Measurements from ENCODE around the gene RPS2.

RPS2 gene

DNA sequence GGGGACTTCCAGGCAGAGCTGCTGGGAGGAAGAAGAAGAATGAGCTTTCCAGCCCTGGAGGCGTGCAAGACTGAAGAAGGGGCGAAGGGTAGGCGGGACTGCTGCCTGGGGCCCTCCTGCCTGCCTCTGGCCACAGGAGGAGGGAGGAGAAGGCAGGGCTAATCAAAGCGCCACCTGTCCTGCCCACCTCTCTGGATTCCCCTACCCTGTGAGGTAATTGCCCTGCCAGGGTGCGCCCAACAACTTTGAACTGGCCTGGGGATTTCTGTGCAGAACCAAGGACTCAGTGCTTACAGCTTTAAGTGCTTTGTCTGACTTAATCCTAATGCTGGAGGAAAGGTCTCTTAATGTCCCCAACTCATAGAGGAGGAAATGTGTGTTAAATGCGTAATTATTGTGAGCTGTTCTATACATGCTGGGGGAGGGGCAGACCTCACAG lies 16.8 kb upstream of the RPS2 start, which contains the start of gene NOXO1:
Gene NOXO1, minus strand, starts transcription at position 72 of the 439 bp plus-strand sequence. CDS start 290 bp downstream, outside the sequence.
- DNase-seq (ENCODE audit: low spot score): no peak

DNA sequence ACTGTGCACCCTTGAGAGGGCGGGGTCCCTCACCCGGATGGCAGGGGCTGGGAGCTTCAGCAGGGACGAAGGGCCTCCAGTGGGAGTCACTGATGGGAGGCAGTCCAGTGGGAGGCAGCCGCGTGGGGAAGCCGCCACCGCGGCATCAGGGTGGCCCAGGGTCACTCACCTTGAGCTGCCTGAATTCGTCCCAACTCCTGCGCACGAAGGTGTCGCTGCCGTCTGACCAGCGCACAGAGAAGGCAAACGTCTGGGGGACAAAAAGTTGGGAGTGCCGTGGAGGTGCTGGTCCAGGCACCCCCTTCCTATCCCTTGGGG lies 16.1 kb upstream of the RPS2 start:
- DNase-seq (ENCODE audit: low spot score): no peak

DNA sequence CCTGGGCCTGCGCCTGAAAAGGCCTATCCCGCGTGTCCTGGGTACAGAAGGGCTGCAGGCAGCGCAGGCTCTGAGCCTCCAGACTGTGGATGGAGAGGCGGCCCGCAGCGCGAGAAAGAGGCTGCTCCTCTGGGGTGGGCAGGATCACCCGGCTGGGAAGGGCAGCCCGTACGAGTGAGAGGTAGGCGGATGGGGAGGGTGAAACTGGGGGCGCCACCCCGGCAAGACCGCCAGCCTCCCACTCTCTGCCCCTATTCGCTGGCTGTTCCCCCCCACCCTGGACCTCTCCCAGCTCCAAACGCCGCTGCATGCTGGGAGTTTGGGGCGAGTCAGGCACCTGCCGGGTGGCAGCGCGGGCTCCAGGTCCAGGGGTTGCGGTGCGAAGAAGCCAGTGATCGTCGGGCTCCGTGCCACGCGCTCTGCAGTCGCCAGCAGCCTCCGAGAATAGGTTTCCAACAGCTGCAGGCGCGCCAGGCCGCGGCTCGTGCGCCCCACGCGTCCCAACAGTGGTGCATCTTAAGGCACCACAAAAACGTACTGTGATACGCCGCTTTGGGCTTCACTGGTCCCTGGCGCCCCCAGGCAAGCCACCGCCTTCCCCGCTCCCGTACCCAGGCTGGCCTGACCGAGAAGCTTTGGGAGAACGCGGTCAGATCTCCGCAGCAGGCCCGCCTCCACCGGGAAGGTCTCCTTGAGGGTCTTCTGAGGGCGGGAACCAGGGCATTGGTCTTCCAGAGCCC lies 15.6 kb upstream of the RPS2 start:
- DNase-seq (ENCODE audit: low spot score): no peak

DNA sequence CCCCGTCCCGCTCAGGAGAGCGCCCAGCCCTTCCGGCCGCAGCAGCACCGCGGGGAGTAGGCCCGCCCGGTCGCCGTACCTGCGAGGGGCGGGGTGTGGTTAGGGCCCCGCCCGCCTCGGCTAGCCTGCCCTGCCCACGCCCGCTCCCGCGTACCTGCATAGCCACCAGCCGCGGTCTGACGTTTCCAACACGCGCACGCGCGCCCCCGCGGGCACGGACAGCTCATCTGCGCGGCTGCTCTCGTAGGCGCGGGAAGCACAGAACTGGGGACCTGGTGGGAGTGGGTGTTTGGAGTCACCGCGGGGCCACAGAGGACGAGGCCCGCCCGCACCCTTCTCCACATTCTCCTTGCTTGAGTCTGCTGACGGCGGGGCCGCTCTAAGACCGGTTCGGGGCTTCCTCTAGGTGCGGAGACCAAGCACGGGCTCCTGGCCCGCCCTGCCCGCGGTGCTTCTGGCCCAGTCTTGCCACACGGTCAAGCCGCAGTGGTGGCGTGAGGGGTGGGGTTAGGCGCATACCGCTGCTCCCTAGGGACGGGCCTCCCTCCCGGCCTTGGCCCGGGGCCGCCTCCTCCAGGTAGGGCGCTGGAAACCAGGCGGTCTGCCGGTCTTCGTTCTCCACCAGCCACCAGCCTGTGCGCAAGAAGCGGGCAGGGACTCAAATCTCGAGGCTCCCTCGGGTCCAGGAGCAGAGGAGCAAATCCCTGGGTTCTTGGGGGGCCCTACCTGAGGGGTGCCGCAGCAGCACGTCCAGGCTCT lies 14.8 kb upstream of the RPS2 start:
- no peak for DNase-seq (ENCODE audit: low spot score)

- no peak for DNase-seq (ENCODE audit: low spot score)
Observed at GRCh38 chr16:1978476-1979120, 14.0 kb upstream of the RPS2 start.

DNA sequence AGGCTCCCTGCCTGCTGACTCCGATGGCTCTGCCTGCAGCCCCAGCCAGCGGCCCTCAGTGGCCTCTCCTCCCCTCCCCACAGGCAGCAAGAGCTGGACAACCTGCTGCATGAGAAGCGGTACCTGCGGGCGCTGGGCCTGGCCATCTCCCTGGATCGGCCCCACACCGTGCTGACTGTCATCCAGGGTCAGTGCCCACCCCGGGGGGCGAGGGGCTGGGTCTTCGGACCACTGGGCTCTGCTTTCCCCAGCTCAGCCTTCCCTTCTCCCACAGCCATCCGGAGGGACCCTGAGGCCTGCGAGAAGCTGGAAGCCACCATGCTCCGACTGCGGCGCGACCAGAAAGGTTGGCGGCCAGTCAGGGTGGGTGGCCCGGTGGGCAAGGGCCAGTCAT lies 13.2 kb upstream of the RPS2 start:
- DNase-seq (ENCODE audit: low spot score): no peak

GRCh38 chr16:1976951-1977874 lies 12.6 kb upstream of the RPS2 start:
- DNase-seq (ENCODE audit: low spot score): no peak

GRCh38 chr16:1976216-1976520 lies 11.5 kb upstream of the RPS2 start:
- no peak for DNase-seq (ENCODE audit: low spot score)

GRCh38 chr16:1975432-1976215 lies 11.0 kb upstream of the RPS2 start:
- DNase-seq (ENCODE audit: low spot score): no peak

- no peak for DNase-seq (ENCODE audit: low spot score)
Observed at GRCh38 chr16:1974157-1975070, 9.8 kb upstream of the RPS2 start.

GRCh38 chr16:1973461-1974156 lies 9.0 kb upstream of the RPS2 start:
- no peak for DNase-seq (ENCODE audit: low spot score)

GRCh38 chr16:1972490-1972877 lies 7.9 kb upstream of the RPS2 start:
- no peak for DNase-seq (ENCODE audit: low spot score)

- peak; percentile 94 for DNase-seq (ENCODE audit: low spot score)
Observed at GRCh38 chr16:1971796-1972489, 7.3 kb upstream of the RPS2 start, which contains the start of gene TBL3. Gene TBL3, plus strand, starts transcription at chr16:1972053. Its CDS starts 112 bp downstream, at chr16:1972165.

- no peak for DNase-seq (ENCODE audit: low spot score)
Observed at GRCh38 chr16:1968146-1968953, 3.7 kb upstream of the RPS2 start.

- no peak for DNase-seq (ENCODE audit: low spot score)
Observed at GRCh38 chr16:1966460-1966859, 1.8 kb upstream of the RPS2 start, which contains the start of gene RNF151. Gene RNF151, plus strand, starts transcription at chr16:1966856. Its CDS starts 26 bp downstream, at chr16:1966882.

- no peak for DNase-seq (ENCODE audit: low spot score)
Observed at GRCh38 chr16:1965396-1966001, 873 bp upstream of the RPS2 start.

- DNase-seq (ENCODE audit: low spot score): no peak
Observed at GRCh38 chr16:1963806-1964505, 670 bp downstream of the RPS2 start.
